ENCODE data around the gene C9orf152. TPM values are rescaled to one million over a fixed set of nuclear protein-coding genes. Genes with fewer than 3 reads are reported as not detected.

Gene C9orf152
- total RNA-seq, 2 experiments from 2014 or later = not detected

- Mint-ChIP-seq H3K27me3 (no peaks in the 10 kb centered on the region), H3K4me3 (no peak overlapping the region), H3K9me3 (ENCODE audit: low read depth) (no peaks in the 10 kb centered on the region), H3K36me3 (ENCODE audit: low read depth) (peaks cover 74% of the 10 kb centered on the region), H3K4me1 (peaks cover 35% of the 10 kb centered on the region), H3K27ac (no peak overlapping the region)
- POLR2A ChIA-PET = no interaction called here
- CTCF ChIA-PET = interaction anchor here (1.0 kb wide), 1 partner anchor 22 kb away, joined by 3 read pairs; no protein-coding TSS in a partner anchor
- intact Hi-C loops (cut with DNase I, micrococcal nuclease) = loop anchor here (10.0 kb wide), 5 partner anchors 275 to 1675 kb away; partner anchors contain the start of gene DNAJC25 (in 1 of the 2)
- DNase-seq (no peak), ATAC-seq (no peak)
Observed at GRCh38 chr9:110249603-110250002, 41.6 kb upstream of the C9orf152 start.

- ATAC-seq = no peak
- Mint-ChIP-seq H3K27ac (no peak overlapping the region), H3K4me1 (peaks cover 24% of the 10 kb centered on the region), H3K36me3 (ENCODE audit: low read depth) (peaks cover 71% of the 10 kb centered on the region), H3K9me3 (ENCODE audit: low read depth) (no peaks in the 10 kb centered on the region), H3K4me3 (no peak overlapping the region), H3K27me3 (no peaks in the 10 kb centered on the region)
- no peak for DNase-seq
- ChIA-PET POLR2A (no interaction called here), CTCF (interaction anchor here (1.0 kb wide), 1 partner anchor 23 kb away, joined by 3 read pairs; no protein-coding TSS in a partner anchor)
- intact Hi-C loops (cut with DNase I, micrococcal nuclease) = no loop called here
Observed at GRCh38 chr9:110248361-110248760, 40.4 kb upstream of the C9orf152 start.

GRCh38 chr9:110246214-110246613, 38.3 kb upstream of the C9orf152 start:
- DNase-seq = no peak
- no peak overlapping the region for H3K4me3 Mint-ChIP-seq
- peaks cover 10% of the 10 kb centered on the region for H3K4me1 Mint-ChIP-seq
- intact Hi-C loops (cut with DNase I, micrococcal nuclease) = no loop called here
- no peaks in the 10 kb centered on the region for H3K9me3 Mint-ChIP-seq (ENCODE audit: low read depth)
- H3K36me3 Mint-ChIP-seq (ENCODE audit: low read depth) = peaks cover 62% of the 10 kb centered on the region
- CTCF ChIA-PET = no interaction called here
- POLR2A ChIA-PET = no interaction called here
- H3K27ac Mint-ChIP-seq = no peak overlapping the region
- H3K27me3 Mint-ChIP-seq = no peaks in the 10 kb centered on the region
- no peak for ATAC-seq

GRCh38 chr9:110244616-110245015, 36.7 kb upstream of the C9orf152 start:
- no peak for ATAC-seq
- CTCF ChIA-PET = no interaction called here
- peaks cover 49% of the 10 kb centered on the region for H3K36me3 Mint-ChIP-seq (ENCODE audit: low read depth)
- no peak for DNase-seq
- intact Hi-C loops (cut with DNase I, micrococcal nuclease) = no loop called here
- no peak overlapping the region for H3K27ac Mint-ChIP-seq
- peaks cover 6% of the 10 kb centered on the region for H3K4me1 Mint-ChIP-seq
- H3K27me3 Mint-ChIP-seq = no peaks in the 10 kb centered on the region
- H3K4me3 Mint-ChIP-seq = no peak overlapping the region
- POLR2A ChIA-PET = no interaction called here
- no peaks in the 10 kb centered on the region for H3K9me3 Mint-ChIP-seq (ENCODE audit: low read depth)

GRCh38 chr9:110241858-110242321, 33.9 kb upstream of the C9orf152 start:
- ATAC-seq (peak; percentile 42), DNase-seq (no peak)
- Mint-ChIP-seq H3K27me3 (no peaks in the 10 kb centered on the region), H3K36me3 (ENCODE audit: low read depth) (peaks cover 31% of the 10 kb centered on the region), H3K4me1 (no peaks in the 10 kb centered on the region), H3K27ac (no peak overlapping the region), H3K9me3 (ENCODE audit: low read depth) (no peaks in the 10 kb centered on the region), H3K4me3 (no peak overlapping the region)
- intact Hi-C loops (cut with DNase I, micrococcal nuclease) = no loop called here
- ChIA-PET CTCF (no interaction called here), POLR2A (no interaction called here)

- Mint-ChIP-seq H3K36me3 (ENCODE audit: low read depth) (peaks cover 28% of the 10 kb centered on the region), H3K4me3 (no peak overlapping the region), H3K4me1 (no peaks in the 10 kb centered on the region), H3K27ac (no peak overlapping the region), H3K9me3 (ENCODE audit: low read depth) (no peaks in the 10 kb centered on the region), H3K27me3 (no peaks in the 10 kb centered on the region)
- DNase-seq = no peak
- ATAC-seq = no peak
- POLR2A ChIA-PET = interaction anchor here (0.6 kb wide), 1 partner anchor 338 kb away, joined by 9 read pairs; no protein-coding TSS in a partner anchor
- intact Hi-C loops (cut with DNase I, micrococcal nuclease) = no loop called here
- CTCF ChIA-PET = no interaction called here
Observed at GRCh38 chr9:110241260-110241857, 33.4 kb upstream of the C9orf152 start.

- no peak for DNase-seq
- H3K9me3 Mint-ChIP-seq (ENCODE audit: low read depth) = no peaks in the 10 kb centered on the region
- no peaks in the 10 kb centered on the region for H3K4me1 Mint-ChIP-seq
- CTCF ChIA-PET = no interaction called here
- intact Hi-C loops (cut with DNase I, micrococcal nuclease) = no loop called here
- H3K4me3 Mint-ChIP-seq = no peak overlapping the region
- POLR2A ChIA-PET = no interaction called here
- no peak overlapping the region for H3K27ac Mint-ChIP-seq
- peaks cover 21% of the 10 kb centered on the region for H3K36me3 Mint-ChIP-seq (ENCODE audit: low read depth)
- no peaks in the 10 kb centered on the region for H3K27me3 Mint-ChIP-seq
- ATAC-seq = no peak
Observed at GRCh38 chr9:110240198-110240597, 32.2 kb upstream of the C9orf152 start.

GRCh38 chr9:110228321-110228720, 20.4 kb upstream of the C9orf152 start:
- CTCF ChIA-PET = interaction anchor here (0.9 to 1.3 kb wide), 2 partner anchors 10 to 45 kb away, joined by 3 to 6 read pairs; no protein-coding TSS in a partner anchor
- H3K4me1 Mint-ChIP-seq = no peaks in the 10 kb centered on the region
- no peak for ATAC-seq
- no peak for DNase-seq
- H3K27ac Mint-ChIP-seq = no peak overlapping the region
- no peaks in the 10 kb centered on the region for H3K36me3 Mint-ChIP-seq (ENCODE audit: low read depth)
- intact Hi-C loops (cut with DNase I, micrococcal nuclease) = no loop called here
- no peaks in the 10 kb centered on the region for H3K9me3 Mint-ChIP-seq (ENCODE audit: low read depth)
- POLR2A ChIA-PET = no interaction called here
- H3K27me3 Mint-ChIP-seq = peaks cover 3% of the 10 kb centered on the region
- no peak overlapping the region for H3K4me3 Mint-ChIP-seq

GRCh38 chr9:110224583-110224982, 16.6 kb upstream of the C9orf152 start:
- no peak overlapping the region for H3K27ac Mint-ChIP-seq
- no peaks in the 10 kb centered on the region for H3K9me3 Mint-ChIP-seq (ENCODE audit: low read depth)
- H3K27me3 Mint-ChIP-seq = peaks cover 3% of the 10 kb centered on the region
- H3K36me3 Mint-ChIP-seq (ENCODE audit: low read depth) = no peaks in the 10 kb centered on the region
- no peak overlapping the region for H3K4me3 Mint-ChIP-seq
- CTCF ChIA-PET = no interaction called here
- DNase-seq (no peak), ATAC-seq (no peak)
- intact Hi-C loops (cut with DNase I, micrococcal nuclease) = no loop called here
- no peaks in the 10 kb centered on the region for H3K4me1 Mint-ChIP-seq
- POLR2A ChIA-PET = no interaction called here

- ATAC-seq (no peak), DNase-seq (no peak)
- Mint-ChIP-seq H3K4me3 (no peak overlapping the region), H3K9me3 (ENCODE audit: low read depth) (no peaks in the 10 kb centered on the region), H3K36me3 (ENCODE audit: low read depth) (no peaks in the 10 kb centered on the region), H3K27me3 (peaks cover 3% of the 10 kb centered on the region), H3K4me1 (no peaks in the 10 kb centered on the region), H3K27ac (no peak overlapping the region)
- intact Hi-C loops (cut with DNase I, micrococcal nuclease) = no loop called here
- CTCF ChIA-PET = interaction anchor here (0.7 to 2.2 kb wide), 2 partner anchors 318 to 646 kb away, joined by 3 to 6 read pairs; no protein-coding TSS in a partner anchor
- POLR2A ChIA-PET = no interaction called here
Observed at GRCh38 chr9:110220809-110221208, 12.8 kb upstream of the C9orf152 start.

- no peak for DNase-seq
- intact Hi-C loops (cut with DNase I, micrococcal nuclease) = loop anchor here (1.0 to 5.0 kb wide), 6 partner anchors 34 to 645 kb away; no protein-coding TSS in a partner anchor
- no peak for ATAC-seq
- CTCF ChIA-PET = interaction anchor here (0.6 to 2.3 kb wide), 14 partner anchors 11 to 833 kb away, joined by 3 to 12 read pairs (median 4); no protein-coding TSS in a partner anchor
- no peak overlapping the region for H3K27ac Mint-ChIP-seq
- POLR2A ChIA-PET = no interaction called here
- no peak overlapping the region for H3K4me3 Mint-ChIP-seq
- H3K4me1 Mint-ChIP-seq = no peaks in the 10 kb centered on the region
- no peaks in the 10 kb centered on the region for H3K36me3 Mint-ChIP-seq (ENCODE audit: low read depth)
- peaks cover 2% of the 10 kb centered on the region for H3K27me3 Mint-ChIP-seq
- H3K9me3 Mint-ChIP-seq (ENCODE audit: low read depth) = no peaks in the 10 kb centered on the region
Observed at GRCh38 chr9:110217656-110218099, 9.7 kb upstream of the C9orf152 start.

Data from activated CD4-positive, alpha-beta T cell treated with anti-CD3 and anti-CD28 coated beads for 36 hours (primary cell).